Measurements from ENCODE around the gene ACTN1. TPM values are rescaled to one million over a fixed set of nuclear protein-coding genes. Genes with fewer than 3 reads are reported as not detected.

The ACTN1 gene
- total RNA-seq, 1 experiment from 2014 or later, result 90.9 TPM

DNA sequence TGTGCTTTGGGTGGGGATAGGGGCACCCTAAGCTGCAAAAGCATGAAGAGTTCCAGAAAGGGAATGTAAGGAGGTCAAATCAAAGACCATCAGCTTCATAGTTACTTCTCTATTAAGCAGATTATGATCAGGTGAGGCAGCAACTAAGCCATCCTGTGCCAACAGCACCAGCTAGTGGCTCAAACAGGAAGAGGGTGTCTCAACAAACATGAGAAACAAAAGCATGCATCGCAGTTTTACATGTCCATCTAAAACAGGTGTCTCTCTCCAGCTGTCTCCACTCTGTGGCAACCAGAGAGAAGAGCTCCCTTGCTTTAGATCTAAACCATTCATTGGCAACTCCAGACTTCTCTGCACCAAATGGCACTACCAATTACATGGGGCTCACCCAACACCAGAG lies 52.9 kb downstream of the ACTN1 start:
- DNase-seq (ENCODE audit: low spot score), result no peak
- in situ Hi-C loops (cut with HindIII; ENCODE audit: low sequenced_read_pairs), result no loop called here

DNA sequence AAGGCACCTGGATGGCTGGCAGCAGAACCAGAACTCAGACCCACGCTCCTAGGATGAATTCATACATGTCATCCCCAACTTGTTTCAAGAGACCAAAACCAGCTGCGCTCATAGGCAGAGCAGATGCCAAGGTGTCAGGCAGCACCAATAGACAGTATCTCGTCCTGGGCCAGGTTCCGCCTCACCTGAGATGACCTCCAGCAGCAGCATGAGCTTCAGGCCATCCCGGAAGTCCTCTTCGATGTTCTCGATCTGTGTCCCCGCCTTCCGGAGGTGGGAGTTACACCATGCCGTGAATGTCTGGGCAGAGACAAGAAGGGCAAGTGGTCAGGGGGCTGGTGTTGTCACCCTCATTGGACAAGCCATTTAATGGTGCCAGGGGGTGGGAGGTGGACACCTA lies 53.7 kb downstream of the ACTN1 start:
- no peak for DNase-seq (ENCODE audit: low spot score)
- in situ Hi-C loops (cut with HindIII; ENCODE audit: low sequenced_read_pairs), result no loop called here

DNA sequence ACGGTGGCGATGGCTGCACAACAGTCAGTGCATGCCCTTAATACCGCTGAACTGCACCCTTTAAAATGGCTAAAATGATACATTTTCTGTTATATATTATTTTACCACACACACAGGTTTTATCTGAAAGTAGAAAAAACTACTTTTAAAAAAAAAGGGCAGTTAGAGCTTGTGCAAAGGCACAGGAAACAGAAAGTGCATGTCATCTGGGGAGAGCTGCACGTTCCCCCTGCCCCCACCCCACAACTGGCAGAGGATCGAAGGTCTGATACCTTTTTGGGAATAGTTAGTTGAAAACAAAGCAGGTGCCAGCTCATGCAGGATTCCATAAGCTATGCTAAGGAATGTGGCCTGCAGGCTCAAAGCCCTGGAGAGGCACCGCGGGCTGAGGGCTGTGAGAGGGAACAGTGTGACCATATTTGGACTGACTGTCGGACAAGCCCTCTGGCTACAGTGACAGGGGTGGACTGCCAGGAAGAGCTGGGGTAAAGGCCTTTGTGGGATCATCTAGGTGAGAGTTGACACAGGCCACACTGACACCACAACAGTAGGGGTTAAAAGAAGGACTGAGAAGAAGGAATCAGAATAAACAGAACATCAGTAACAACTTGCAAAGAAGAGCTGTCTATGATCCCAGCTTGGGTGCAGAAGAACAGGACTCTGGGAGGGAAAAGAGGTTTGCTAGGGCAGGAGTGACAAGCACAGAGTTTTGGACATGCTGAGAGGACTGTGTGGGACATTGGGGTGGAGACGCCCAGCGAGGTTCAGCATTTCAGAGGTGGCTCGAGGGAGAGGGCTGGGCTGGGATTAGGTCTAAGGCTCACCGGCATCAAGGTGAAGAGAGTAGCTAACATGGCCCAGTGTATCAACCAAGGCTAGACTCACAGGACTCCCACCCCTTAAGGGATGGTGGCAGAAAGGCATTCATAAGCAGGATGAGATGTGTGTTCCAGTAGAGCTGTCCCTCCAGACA lies 54.6 kb downstream of the ACTN1 start:
- no peak for DNase-seq (ENCODE audit: low spot score)
- in situ Hi-C loops (cut with HindIII; ENCODE audit: low sequenced_read_pairs), result no loop called here

DNA sequence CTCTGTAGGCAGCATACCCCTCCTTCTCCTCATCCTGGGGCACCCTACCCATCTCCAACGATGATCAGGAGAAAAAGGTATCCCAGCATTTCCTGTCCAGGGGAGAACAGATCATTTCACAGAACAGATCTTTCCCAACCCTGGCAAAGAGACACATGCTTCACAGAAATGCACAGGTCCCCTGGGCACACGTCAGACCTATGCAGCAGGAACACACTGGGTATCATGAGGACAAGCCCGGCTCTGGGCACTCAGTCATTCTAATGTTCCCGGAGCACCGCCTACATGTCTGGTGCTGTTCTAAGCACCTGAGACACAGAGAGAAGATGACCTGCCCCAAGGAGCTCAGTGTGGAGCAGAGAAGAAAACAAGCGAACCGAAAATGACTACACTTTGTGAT lies 56.2 kb downstream of the ACTN1 start:
- DNase-seq (ENCODE audit: low spot score), result no peak
- in situ Hi-C loops (cut with HindIII; ENCODE audit: low sequenced_read_pairs), result no loop called here

DNA sequence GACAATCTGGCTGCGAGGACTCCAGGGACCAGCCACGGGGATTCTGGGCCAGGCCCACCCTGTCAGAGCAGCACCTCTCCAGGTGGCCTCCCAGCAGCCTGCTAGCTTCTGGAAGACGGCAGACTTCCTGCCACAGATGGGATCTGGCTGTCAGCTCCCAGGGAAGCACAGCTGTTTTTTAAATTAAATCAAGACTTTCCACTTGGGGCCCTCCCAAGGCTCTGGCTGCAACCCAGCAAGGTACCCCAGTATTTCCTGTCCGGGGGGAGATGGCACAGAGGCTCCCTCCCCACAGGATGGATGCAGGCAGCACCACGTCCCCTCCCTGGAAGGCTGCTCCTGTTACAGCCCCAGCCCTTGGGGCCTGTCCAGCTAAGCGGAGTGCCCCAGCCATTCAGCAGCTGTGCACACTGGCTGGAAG lies 56.9 kb downstream of the ACTN1 start:
- in situ Hi-C loops (cut with HindIII; ENCODE audit: low sequenced_read_pairs), result no loop called here
- DNase-seq (ENCODE audit: low spot score), result no peak

DNA sequence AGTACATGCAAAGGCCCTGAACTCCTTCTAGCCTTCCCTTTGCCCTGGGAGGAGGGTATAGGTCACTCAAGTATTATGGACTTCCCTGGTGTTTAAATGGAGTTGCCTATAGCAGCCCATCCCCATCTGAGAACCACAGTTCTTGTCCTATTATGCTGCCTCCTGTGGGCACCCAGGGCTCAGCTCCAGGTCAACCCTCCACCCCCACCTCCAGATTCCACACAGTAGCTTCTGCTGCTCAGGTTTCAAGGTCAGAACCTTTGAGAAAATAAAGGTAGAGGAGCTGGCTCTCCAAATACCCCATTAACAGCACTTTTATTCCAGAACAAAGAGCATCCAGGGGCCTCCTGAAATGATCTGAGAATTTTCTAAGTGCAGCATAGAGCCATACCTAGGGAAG lies 57.4 kb downstream of the ACTN1 start:
- in situ Hi-C loops (cut with HindIII; ENCODE audit: low sequenced_read_pairs), result no loop called here

DNA sequence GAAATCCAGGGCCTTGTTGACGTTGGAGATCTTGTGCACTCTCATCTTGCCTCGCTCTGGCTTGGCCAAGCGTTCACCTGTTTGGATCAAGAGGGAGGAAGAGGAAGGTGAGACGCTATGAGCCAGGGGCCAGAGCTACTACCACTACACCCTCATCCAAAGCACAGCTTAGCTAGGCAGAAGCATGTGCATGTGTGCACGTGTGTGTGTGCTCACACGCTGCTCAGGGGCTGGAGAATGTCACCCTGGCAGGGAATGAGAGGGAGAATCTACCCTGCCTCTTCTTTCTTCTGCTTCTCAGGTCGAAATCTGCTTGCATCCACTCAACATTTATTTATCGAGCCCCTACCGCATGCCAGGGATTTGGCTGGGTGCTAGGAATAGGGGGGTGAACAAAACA lies 58.1 kb downstream of the ACTN1 start:
- in situ Hi-C loops (cut with HindIII; ENCODE audit: low sequenced_read_pairs), result no loop called here
- no peak for DNase-seq (ENCODE audit: low spot score)

More for the DNA sequence above, 57.4 kb downstream of the ACTN1 start:
- DNase-seq (ENCODE audit: low spot score), result no peak

DNA sequence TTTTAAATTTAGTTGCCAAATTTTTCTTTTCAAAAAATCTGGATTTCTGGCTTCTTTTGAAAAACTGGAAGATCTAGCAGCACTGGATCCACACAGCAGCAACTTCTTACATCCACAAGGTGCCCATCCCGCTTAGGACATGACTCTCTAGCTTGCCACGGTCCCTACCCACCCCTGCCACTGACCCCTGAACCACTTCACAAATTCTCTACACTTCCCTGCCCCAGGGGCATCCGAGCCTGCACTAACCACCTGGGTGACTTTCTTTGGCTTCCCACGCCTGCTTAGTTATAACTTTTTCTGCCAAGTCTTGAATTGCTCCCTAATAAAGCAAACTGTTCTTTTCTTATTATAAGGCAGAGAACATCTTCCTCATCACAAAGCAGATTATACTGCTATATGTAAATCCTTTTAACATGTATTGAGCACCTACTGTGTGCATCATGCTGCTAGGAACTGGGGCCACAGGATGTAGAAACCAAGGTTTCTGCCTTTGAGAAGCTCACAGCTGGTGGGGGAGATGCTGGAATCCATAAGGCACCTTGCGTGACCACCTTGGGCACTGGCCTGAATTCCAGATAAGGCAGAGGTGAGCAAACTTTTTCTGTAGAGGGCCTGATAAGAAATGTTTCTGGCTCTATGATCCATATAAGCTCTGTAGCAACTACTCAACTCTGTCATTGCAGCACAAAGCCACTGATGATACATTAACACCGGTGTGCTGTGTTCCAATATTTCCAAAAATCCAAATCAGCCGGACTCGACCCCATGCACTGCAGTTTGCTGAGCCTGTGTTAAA lies 59.8 kb downstream of the ACTN1 start:
- no peak for DNase-seq (ENCODE audit: low spot score)
- in situ Hi-C loops (cut with HindIII; ENCODE audit: low sequenced_read_pairs), result no loop called here

DNA sequence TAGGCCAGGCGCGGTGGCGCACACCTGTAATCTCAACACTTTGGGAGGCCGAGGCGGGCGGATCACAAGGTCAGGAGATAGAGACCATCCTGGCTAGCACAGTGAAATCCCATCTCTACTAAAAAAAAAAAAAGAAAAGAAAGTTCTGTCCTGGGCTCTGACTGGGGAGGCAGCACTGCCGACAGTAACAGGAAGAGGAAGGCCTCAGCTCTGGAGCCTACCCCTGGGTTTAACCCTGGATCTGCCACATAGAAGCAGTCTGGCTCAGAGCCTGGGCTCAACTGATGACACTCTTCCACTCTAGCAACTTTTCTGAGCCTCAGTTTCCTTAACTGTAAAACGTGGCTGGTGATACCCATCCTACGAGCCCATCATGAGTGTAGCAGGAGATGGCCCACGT lies 60.5 kb downstream of the ACTN1 start:
- in situ Hi-C loops (cut with HindIII; ENCODE audit: low sequenced_read_pairs), result no loop called here
- DNase-seq (ENCODE audit: low spot score), result no peak

DNA sequence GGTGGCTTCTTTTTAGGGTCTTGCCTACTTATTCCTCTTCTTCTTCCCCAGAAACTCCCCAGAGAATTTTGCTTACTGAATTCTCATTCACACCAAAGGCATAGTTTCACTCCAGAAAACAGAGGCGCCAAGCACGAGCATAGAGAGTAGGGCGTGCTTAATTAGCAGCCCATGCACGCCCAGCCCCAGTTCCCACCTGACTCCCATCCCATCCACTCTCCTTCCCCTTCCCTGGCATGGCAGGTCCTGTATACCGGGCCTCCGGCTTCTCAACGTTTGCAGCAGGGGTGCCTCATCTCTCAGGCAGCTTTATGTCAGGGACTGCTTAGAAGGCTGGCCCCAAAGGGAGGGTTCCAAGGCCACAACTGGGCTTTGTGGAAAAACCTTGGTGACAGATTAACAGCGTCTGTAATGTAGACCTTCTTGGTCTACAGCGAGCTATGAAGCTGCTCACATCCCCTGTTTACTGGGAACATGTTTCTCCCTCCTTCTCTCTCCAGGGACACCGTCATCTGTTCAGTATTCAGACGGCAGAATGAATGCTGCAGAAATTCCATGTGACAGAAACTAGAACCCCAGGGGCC lies 62.7 kb downstream of the ACTN1 start:
- DNase-seq (ENCODE audit: low spot score), result no peak
- in situ Hi-C loops (cut with HindIII; ENCODE audit: low sequenced_read_pairs), result no loop called here

DNA sequence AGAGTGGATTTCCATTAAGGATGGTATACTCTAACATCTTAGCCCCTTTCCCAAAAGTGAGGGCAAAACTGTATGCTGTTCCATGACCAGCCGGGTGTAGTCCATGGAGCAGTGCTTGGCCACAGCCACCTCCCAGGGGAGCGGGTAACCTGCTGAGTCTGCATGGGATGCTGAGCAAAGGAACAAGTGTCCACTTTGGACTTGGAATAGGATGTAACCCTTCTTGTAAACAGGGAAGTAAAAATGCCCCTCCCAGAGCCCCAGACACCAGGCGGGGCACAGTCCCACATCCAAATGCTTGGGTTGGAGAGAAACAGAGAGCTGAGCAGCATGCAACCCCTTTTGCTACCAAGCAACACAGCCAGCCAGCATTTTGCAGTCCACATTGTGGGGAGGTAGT lies 65.6 kb downstream of the ACTN1 start:
- no peak for DNase-seq (ENCODE audit: low spot score)
- in situ Hi-C loops (cut with HindIII; ENCODE audit: low sequenced_read_pairs), result no loop called here

DNA sequence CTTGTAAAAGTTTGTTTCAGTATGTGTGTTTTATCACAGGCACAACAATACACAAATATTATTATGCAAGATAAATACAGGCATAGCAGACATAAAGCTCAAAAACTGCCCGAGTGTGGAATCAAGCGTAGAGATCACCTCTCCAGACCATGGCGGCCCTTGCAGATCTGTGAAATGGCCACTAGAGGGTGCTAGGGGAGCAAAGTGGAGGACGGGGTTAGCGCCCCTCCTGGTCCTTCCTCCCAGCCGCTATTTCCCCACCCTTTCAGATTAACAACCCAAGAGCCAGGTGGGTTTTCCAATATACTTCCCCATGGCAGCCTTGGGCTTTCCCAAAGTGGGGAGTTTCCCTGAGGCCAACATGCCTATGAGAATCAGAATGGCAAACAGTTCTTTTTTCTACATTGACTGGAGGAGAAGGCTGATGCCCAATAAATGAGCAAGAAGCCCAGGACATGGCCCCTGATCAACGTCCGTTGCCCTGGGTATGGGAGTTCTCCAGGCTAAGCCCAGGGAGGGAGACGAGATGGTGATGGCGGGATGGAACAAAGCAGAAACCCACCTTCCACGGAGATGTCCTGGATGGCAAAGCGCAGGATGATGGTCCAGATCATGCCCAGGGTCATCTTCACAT lies 67.4 kb downstream of the ACTN1 start:
- in situ Hi-C loops (cut with HindIII; ENCODE audit: low sequenced_read_pairs), result no loop called here
- DNase-seq (ENCODE audit: low spot score), result peak; percentile 69

DNA sequence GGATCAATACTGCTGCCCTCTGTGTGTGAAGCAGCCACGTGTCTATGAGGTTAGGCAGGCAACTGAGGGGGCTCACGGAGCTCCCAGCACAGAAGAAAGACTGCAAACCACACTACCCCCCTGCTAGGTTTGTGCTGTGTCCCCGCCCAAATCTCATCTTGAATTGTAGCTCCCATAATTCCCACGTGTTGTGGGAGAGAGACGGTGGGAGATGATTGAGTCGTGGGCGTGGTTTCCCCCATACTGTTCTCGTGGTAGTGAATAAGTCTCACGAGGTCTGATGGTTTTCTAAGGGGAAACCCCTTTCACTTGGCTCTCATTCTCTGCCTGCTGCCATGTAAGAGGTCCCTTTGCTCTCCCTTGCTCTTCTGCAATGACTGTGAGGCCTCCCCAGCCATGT lies 68.6 kb downstream of the ACTN1 start:
- DNase-seq (ENCODE audit: low spot score), result no peak
- in situ Hi-C loops (cut with HindIII; ENCODE audit: low sequenced_read_pairs), result no loop called here

DNA sequence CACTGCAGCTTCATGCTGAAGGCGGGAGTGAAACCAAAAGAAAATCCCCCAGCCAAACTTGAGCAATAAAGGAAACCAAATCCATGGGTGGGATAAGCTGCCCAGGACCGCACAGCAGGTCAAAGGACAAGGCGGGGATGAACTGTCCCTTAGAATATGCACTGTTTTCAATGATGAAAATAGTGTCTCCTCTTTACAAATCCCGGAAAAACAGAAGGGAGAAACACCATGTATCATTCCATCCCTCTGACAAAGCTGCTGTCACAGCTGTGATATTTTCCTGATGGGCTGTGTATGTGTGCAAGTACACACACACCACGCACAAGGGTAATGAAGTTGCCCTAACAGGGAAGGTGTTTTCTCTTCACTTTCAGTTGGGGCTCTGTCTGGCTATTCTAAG lies 70.3 kb downstream of the ACTN1 start:
- in situ Hi-C loops (cut with HindIII; ENCODE audit: low sequenced_read_pairs), result no loop called here
- DNase-seq (ENCODE audit: low spot score), result no peak

DNA sequence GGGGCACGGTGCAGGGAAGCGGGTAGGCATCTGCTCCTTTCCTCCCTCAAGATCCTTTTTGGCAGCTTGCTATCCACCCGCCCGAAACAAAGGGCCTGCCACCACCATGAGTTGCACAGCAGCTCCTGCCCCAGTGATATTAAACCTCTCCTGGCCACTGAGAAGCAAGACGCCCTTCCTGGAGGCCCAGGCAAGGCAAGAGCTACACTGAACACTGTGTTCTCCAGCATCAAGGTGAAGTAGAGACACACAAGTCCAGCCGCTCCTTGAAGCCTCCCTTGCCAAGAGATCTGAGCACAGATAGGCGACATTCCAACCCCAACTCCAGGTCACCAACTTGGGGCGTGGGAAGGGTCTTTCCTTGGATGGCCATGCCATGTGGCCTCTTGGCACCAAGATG lies 70.9 kb downstream of the ACTN1 start:
- in situ Hi-C loops (cut with HindIII; ENCODE audit: low sequenced_read_pairs), result no loop called here
- DNase-seq (ENCODE audit: low spot score), result no peak

DNA sequence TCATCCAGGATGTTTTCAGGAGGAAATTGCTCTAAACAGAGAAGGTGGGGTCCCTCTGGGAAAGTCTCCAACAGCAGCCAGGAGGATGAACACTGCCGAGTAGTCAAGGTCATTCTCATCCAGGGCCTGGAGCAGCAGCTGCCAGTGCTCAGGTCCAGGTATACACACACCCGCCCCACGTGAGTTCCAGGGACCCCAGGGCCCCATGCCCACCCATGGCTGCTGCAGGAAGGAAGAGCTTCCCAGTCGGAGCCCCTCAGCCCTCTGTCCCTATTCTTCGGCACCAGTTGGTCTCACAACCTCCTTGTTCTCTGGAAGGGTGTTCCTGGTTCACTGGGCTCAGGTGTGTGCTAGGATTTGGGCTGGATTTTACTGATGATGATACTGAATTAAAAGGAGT lies 72.7 kb downstream of the ACTN1 start:
- in situ Hi-C loops (cut with HindIII; ENCODE audit: low sequenced_read_pairs), result no loop called here
- no peak for DNase-seq (ENCODE audit: low spot score)

DNA sequence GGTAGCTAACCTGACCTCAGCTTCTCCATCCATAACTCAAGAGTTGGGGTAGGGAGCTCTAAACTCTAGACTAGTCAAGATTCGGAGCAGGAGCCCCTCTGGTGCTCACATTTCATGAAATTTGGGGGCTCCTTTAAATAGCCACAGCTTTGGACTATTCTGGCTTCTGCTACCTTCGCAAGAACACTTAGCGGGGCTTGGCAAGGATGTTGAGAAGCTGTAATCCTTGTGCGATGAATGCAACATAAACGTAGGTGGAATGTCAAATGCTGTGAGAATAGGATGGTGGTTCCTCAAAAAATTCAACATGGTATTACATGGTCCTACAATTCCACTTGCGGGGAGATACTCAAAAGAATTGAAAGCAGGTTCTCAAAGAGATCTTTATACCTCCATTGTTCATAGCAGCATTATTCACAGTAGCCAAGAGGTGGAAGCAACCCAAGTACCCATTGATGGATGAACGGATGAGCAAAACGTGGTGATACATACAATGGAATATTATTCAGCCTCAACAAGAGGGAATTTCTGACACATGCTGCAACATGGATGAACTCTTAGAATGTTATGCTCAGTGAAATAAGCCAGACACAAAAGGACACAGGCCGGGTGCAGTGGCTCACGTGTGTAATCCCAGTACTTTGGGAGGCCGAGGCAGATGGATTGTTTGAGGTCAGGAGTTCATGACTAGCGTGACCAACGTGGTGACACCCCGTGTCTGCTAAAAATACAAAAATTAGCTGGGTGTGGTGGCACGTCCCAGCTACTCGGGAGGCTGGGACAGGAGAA lies 73.8 kb downstream of the ACTN1 start:
- in situ Hi-C loops (cut with HindIII; ENCODE audit: low sequenced_read_pairs), result no loop called here
- DNase-seq (ENCODE audit: low spot score), result no peak

DNA sequence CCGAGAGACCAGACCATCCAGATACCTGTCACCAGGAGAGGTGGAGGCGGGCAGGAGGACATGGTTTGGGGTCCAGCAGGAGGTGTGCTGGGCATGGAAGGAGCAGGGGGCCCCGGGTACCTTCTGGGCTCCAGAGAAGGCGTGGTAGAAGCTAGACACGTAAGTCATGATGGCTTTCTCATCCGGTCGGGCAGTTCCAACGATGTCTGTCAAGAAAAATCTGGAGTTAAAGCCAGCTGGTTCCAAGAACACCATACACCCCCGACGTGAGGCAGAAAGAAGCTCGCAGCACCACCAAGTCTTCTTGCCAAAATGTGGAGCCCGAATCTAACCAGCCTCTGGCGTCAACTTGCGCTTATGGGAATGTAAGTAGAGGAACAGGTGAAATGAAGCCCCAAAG lies 76.7 kb downstream of the ACTN1 start:
- DNase-seq (ENCODE audit: low spot score), result no peak
- in situ Hi-C loops (cut with HindIII; ENCODE audit: low sequenced_read_pairs), result no loop called here

All from G401 (cell line).